Ovary (tissue), 9 donors: ENCODE results near the gene GRK6. TPM values are rescaled to one million over a fixed set of nuclear protein-coding genes. Genes with fewer than 3 reads are reported as not detected.

Experiments
- DNase-seq, 5 donors: peaks; one replicate each; pipeline ENCODE4 v3.0.0-alpha.2; 2019 to 2020
- H3K27ac ChIP-seq, 2 donors: fragments of 200-600 bp; one replicate each; pipeline versions ENCODE4 v1.5.1 to v1.8.0; 2019 to 2022
- H3K27me3 ChIP-seq: fragments of 200-600 bp; one replicate; pipeline ENCODE4 v1.8.0; 2022
- H3K36me3 ChIP-seq: fragments of 200-600 bp; sonication (generic); one replicate; pipeline ENCODE4 v1.5.1; 2019
- H3K4me1 ChIP-seq: one replicate; pipeline ENCODE4 v1.8.1; 2013; ENCODE audit warnings: mild to moderate bottlenecking, moderate library complexity; ENCODE audit not compliant: insufficient read depth
- H3K4me3 ChIP-seq: fragments of 200-600 bp; sonication (generic); one replicate; pipeline ENCODE4 v1.5.1; 2017
- H3K9me3 ChIP-seq, 2 donors: fragments of 200-600 bp in 1 of 2; sonication (generic) in 1 of 2; one replicate each; pipeline versions ENCODE4 v1.5.1 to v1.8.1; 2013 to 2019; ENCODE audit warnings: mild to moderate bottlenecking in 1 of 2, moderate library complexity in 1 of 2
- EP300 ChIP-seq: sonication (generic); formaldehyde crosslinking; IDR thresholded peaks from one replicate; pipeline ENCODE4 v1.6.1; 2017; ENCODE audit warnings: antibody characterized with exemption
- POLR2A ChIP-seq: fragments of 450-650 bp; IDR thresholded peaks from one replicate; pipeline ENCODE4 v1.6.1; 2017; ENCODE audit warnings: antibody characterized with exemption, mild to moderate bottlenecking, moderate library complexity
- WGBS, 3 donors: extraction: QIAGEN DNeasy Blood & Tissue Kit in 1 of 3; methylation state at CpG; one replicate each; pipeline versions ENCODE4 v1.1.5 to v1.1.7; 2013 to 2017; 5-methylcytosine and 5-hydroxymethylcytosine counted together
- intact Hi-C, 4 donors: fragments of 100-400 bp; cut with DNase I; formaldehyde crosslinking; loops; one replicate each; pipeline versions ENCODE4 v1.11.0 to v1.15.1; 2022 to 2023
- polyA plus RNA-seq, 2 donors: library from polyadenylated mRNA; stranded (reverse); fragments of 200-250 nt in 1 of 2; fragments of 350-450 nt in 1 of 2; fragmentation: Illumina TruSeq in 1 of 2; extraction: RNeasy Lipid Tissue Mini Kit (QIAGEN cat#74804) in 1 of 2; gene quantifications; one replicate each; pipeline ENCODE4 v1.2.3, GENCODE V29; 2013 to 2014
- total RNA-seq, 7 donors: library from RNA; depleted of rRNA in 2 of 7; stranded (reverse); fragments of >200 nt in 2 of 7; fragmentation: NEBNext Ultra II Directional in 3 of 7; extraction: Animal tissue kit (Norgen Biotek cat#: 25700) in 3 of 7; gene quantifications; one replicate each; pipeline versions ENCODE4 v1.1.0 to v1.2.4, GENCODE V29; 2016 to 2023
- TF ChIP-seq, protein P1 (sequence below), 3 donors: fragments of 450-650 bp in 2 of 3; fragments of 200-600 bp in 1 of 3; IDR thresholded peaks; one replicate each; pipeline versions ENCODE4 v1.5.1 to v1.8.0; 2016 to 2022; ENCODE audit warnings: antibody characterized with exemption in 3 of 3, mild to moderate bottlenecking in 1 of 3
- donor health status: DM: no; HTN: no; CAD: no; lungs with moderate emphysema.
- donor health status: DM: no; HTN: no; CAD: no.
- donor health status: Bipolar disorder and iron deficiency.
- donor health status: DM: yes; HTN: yes; CAD: no.
- donor health status: DM: no; HTN: no; CAD: no.
- donor health status: DM: yes; HTN: yes; CAD: no.

The GRK6 gene
- total and polyA plus RNA-seq, 9 donors, result 5.9 to 30.3 (median 18.6) TPM

DNA sequence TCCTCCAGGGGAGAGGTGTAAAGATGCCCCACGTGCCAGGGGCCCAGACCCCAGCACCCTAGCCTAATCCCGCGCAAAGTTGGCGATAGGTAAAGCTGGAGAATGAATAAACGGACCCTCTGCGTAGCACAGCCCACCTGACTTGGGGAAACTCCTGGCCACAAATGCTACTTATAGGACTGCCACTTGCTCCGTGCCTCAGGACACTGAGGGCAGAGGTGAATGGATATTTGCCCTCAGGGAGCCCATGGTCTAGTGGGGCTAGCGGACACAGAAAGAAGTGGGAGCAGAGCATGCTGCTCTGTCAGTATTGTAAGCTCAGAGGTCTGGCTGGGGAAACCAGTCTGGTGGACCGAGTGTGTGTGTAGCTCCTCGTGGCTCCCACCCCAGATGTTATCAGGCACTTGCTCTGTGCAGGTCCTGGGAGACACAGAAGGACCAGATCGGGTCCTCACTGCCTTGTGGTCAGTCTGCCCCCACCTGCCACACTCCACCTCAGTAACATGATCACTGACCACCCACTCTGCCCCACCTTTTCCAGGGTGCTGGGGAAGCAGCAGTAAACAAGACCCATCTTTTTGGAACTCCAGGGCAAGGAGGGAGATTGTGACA lies 841 bp downstream of the GRK6 start:
- TF ChIP-seq EP300 (no peak), POLR2A (no peak)
- TF ChIP-seq, protein P1, sequence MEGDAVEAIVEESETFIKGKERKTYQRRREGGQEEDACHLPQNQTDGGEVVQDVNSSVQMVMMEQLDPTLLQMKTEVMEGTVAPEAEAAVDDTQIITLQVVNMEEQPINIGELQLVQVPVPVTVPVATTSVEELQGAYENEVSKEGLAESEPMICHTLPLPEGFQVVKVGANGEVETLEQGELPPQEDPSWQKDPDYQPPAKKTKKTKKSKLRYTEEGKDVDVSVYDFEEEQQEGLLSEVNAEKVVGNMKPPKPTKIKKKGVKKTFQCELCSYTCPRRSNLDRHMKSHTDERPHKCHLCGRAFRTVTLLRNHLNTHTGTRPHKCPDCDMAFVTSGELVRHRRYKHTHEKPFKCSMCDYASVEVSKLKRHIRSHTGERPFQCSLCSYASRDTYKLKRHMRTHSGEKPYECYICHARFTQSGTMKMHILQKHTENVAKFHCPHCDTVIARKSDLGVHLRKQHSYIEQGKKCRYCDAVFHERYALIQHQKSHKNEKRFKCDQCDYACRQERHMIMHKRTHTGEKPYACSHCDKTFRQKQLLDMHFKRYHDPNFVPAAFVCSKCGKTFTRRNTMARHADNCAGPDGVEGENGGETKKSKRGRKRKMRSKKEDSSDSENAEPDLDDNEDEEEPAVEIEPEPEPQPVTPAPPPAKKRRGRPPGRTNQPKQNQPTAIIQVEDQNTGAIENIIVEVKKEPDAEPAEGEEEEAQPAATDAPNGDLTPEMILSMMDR (IDR thresholded peaks at IDR 0.05), result no peak
- H3K27me3 ChIP-seq, result no peaks in the 10 kb centered on the region
- H3K4me3 ChIP-seq, result peak overlapping the region; percentile 65
- DNase-seq, result no peak
- intact Hi-C loops, result no loop called here
- no peaks in the 10 kb centered on the region for H3K36me3 ChIP-seq
- H3K9me3 ChIP-seq, result no peaks in the 10 kb centered on the region
- WGBS, 3 donors, result 15 to 18% (median 15%) methylated on average over 11 of the region's 11 CpGs
- peak overlapping the region; percentile 56 to 65 for H3K27ac ChIP-seq
- H3K4me1 ChIP-seq, result peaks cover 11% of the 10 kb centered on the region

DNA sequence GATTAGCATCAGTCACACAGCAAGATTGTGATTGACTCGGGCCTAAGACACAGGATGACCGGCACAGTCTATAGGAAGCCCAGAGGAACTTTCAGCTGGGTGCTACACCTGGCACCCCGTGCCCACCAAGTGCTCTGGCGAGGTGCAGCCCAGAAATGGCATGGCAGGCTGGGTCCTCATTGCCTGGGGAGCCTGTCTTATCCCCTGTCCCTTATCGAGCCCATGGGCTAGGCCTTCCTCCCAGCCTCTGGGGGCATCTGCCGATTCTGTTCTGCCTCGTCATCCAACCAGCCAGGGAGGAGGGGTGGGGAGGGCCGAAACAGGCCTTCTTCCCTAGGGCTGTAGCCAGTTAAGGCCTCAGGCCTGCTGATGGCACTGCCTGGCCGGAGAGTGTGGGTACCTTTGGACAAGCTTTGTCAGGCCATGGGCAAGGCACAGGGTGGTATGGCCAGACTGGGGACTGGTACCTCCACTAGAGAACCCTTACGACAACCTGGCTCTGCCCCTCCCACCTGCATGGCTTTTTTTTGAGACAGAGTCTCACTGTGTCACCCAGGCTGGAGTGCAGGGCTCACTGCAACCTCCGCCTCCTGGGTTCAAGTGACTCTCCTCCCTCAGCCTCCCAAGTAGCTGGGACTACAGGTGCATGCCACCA lies 1.6 kb downstream of the GRK6 start:
- no peak overlapping the region for H3K4me3 ChIP-seq
- DNase-seq, result peak in 1 of 5 donors; percentile 26
- TF ChIP-seq, protein P1 (IDR thresholded peaks at IDR 0.05), result no peak
- TF ChIP-seq EP300, result no peak
- TF ChIP-seq POLR2A, result no peak
- 73 to 88% (median 83%) methylated on average over 11 of the region's 11 CpGs for WGBS, 3 donors
- no peaks in the 10 kb centered on the region for H3K36me3 ChIP-seq
- H3K4me1 ChIP-seq, result peaks cover 11% of the 10 kb centered on the region
- no peaks in the 10 kb centered on the region for H3K9me3 ChIP-seq
- peak overlapping the region in 1 of 2 donors; percentile 21 for H3K27ac ChIP-seq
- intact Hi-C loops, result no loop called here
- H3K27me3 ChIP-seq, result no peaks in the 10 kb centered on the region

DNA sequence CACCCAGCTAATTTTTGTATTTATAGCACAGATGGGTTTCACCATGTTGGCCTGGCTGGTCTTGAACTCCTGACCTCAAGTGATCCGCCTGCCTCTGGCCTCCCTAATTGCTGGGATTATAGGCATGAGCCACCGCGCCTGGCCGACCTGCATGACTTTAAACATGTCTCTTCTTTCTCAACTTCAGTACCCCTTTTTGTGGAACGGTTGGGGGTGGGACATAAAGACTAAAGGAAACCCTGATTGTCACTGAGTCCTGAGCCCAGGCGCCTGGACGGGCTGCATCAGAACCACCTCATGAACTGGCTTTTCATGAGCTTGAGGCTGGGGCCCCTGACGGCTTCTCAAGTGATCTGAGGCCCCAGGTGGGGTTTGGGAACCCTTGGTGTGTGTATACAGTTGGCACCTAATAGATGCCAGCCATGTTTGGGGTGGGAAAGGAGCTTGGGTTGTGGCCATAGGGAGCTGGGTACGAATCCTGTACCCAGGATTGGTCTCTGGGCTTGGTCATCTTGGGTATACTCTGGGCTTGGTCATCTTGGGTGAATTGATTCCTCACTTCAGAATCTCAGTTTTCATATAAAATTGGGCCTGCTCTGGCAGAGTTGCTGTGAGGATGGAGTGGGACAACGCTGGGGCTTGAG lies 2.2 kb downstream of the GRK6 start:
- intact Hi-C loops, result no loop called here
- Histone ChIP-seq H3K9me3 (no peaks in the 10 kb centered on the region), H3K36me3 (no peaks in the 10 kb centered on the region), H3K27me3 (no peaks in the 10 kb centered on the region), H3K27ac (no peak overlapping the region), H3K4me3 (no peak overlapping the region), H3K4me1 (peaks cover 11% of the 10 kb centered on the region)
- WGBS, 3 donors, result 86 to 89% (median 89%) methylated on average over 9 to 10 of the region's 10 CpGs
- TF ChIP-seq POLR2A (no peak), EP300 (no peak)
- TF ChIP-seq, protein P1 (IDR thresholded peaks at IDR 0.05), result no peak
- no peak for DNase-seq

DNA sequence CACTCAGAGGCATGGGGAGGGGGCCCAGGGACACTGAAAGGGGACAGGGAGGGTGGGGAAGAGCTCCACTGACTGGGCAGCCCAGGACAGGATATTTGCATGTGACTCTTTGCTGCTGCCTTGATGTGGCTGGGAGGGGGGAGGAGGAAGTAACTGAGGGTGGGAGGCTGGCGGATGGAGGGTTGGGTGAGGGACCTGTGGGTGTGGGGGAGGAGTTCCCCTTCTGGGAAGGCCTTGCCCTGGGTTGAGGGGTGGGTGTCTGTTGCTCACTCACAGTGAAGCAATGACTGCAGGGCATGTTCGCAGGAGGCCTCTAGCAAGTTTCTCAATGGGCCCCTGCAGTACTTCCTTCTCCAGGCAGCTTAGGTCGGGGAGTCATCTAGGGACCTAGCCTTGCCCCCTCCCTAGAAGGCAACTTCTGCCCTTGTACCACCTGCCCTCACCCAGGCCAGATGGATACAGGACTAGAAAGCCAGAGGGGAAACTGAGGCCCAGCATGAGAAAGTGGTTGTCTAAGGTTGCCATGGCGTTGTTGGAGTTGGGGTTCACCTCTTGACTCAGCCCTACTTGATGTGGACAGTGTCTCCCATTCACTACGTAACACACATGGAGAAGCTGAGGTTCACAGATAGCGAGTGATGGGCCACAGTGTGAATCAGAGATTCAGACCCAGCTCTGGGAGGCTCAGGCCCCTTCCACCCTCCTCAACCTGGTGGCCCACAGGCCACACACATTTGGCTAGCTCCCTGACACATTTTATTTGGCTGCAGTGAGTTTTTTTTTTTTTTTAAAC lies 3.0 kb downstream of the GRK6 start:
- Histone ChIP-seq H3K4me3 (no peak overlapping the region), H3K27me3 (no peaks in the 10 kb centered on the region), H3K27ac (no peak overlapping the region), H3K36me3 (no peaks in the 10 kb centered on the region), H3K4me1 (peaks cover 11% of the 10 kb centered on the region), H3K9me3 (no peaks in the 10 kb centered on the region)
- no peak for DNase-seq
- intact Hi-C loops, result no loop called here
- TF ChIP-seq, protein P1 (IDR thresholded peaks at IDR 0.05), result no peak
- no peak for TF ChIP-seq POLR2A
- no peak for TF ChIP-seq EP300
- 88 to 97% (median 93%) methylated on average over 6 of the region's 6 CpGs for WGBS, 3 donors
